ENCODE measurements around the gene MAGI1.

DNA sequence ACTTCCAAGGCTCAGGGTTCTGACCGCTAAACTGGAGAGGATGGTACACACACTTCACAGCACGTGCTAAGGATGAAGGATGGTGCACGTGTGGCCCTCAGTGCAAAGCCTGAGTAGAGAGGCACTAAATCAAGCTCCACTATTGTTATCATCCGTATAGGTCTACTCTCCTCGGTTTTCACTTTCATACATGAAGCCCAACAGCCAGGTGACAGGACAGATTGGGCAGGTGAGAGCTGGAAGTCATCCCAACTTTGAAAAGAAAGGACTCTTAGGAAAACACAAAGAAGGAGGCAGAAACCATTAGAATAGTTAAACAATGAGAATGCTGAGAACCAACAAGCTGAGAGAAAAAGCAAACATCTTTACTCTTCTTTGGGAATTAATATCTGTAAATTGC, 21.1 kb downstream of the MAGI1 start:
- TF ChIP-seq, protein P1, sequence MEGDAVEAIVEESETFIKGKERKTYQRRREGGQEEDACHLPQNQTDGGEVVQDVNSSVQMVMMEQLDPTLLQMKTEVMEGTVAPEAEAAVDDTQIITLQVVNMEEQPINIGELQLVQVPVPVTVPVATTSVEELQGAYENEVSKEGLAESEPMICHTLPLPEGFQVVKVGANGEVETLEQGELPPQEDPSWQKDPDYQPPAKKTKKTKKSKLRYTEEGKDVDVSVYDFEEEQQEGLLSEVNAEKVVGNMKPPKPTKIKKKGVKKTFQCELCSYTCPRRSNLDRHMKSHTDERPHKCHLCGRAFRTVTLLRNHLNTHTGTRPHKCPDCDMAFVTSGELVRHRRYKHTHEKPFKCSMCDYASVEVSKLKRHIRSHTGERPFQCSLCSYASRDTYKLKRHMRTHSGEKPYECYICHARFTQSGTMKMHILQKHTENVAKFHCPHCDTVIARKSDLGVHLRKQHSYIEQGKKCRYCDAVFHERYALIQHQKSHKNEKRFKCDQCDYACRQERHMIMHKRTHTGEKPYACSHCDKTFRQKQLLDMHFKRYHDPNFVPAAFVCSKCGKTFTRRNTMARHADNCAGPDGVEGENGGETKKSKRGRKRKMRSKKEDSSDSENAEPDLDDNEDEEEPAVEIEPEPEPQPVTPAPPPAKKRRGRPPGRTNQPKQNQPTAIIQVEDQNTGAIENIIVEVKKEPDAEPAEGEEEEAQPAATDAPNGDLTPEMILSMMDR (IDR thresholded peaks at IDR 0.05), result no peak
- TF ChIP-seq POLR2A (IDR thresholded peaks at IDR 0.05), result no peak

All from uterus (tissue), 2 donors.